ENCODE data around the gene SPTLC1.
"Not testable (repeated sequence)": the region's sequence is repeated elsewhere in the genome, so short reads cannot be mapped to it uniquely, and the experiment has no call there.

Gene SPTLC1

DNA sequence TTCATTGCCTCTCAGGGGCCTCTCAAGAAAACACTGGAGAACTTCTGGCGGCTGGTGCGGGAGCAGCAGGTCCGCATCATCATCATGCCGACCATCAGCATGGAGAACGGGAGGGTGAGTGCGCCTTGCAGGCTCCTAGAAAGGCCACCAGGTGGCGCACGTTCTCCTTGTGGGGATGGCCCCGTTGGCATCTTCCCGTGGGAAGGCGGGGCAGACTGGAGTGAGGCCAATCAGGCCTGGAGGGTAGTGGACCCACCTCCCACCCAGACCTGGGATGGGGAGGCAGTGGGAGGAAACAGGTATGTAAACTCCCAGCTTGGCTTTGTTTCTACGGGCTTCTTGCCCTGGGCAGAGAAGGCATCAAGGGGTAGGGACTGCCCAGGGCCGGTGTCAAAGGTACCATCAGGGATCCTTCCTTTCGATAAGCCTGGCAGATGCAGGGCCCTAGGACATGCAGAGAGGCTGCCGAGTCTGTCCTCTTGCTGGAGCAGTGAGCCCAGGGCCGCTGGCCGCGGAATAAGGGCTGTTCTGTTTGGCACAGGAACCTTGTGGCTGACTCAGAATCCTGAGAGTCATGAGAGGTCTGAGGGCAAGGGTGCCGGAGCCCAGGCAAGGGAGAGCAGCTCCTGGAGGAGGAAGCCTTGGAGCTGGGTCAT is 18.9 kb upstream of the SPTLC1 start:
- Mint-ChIP-seq H3K27me3 (peaks cover 16 to 47% of the 10 kb centered on the region in 2 donors), H3K9me3 (no peaks in the 10 kb centered on the region), H3K4me1 (ENCODE audit: low read depth in 2 of 2) (peaks cover 22 to 23% of the 10 kb centered on the region in 2 donors), H3K4me3 (peak overlapping the region; percentile 59 to 71), H3K27ac (peak overlapping the region in 1 of 2 donors; percentile 35), H3K36me3 (ENCODE audit: insufficient read depth) (no peaks in the 10 kb centered on the region)
- DNase-seq (peak; percentile 65 to 71 (median 68)), ATAC-seq (replicated peaks) (peak; percentile 65)

DNA sequence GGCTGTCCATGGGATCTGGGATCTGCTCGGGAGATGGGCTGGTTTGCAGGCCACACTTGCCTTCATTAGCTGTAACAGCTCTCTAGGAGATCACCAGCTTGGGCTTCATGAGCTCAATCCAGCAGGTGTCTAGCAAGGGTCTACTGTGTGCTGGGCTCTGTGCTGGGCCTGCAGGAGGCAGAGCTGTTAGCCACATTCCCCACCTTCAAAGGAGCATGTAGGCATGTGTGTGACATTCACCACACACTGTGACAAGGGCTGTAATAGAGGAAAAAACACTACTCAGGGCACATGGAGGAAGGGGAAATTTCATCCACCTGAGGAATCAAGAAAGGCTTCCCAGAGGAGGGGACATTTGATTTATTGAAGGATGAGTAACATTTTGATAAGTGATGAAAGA is 17.7 kb upstream of the SPTLC1 start:
- Mint-ChIP-seq H3K27me3 (peaks cover 16 to 43% of the 10 kb centered on the region in 2 donors), H3K4me1 (ENCODE audit: low read depth in 2 of 2) (peaks cover 21 to 22% of the 10 kb centered on the region in 2 donors), H3K4me3 (peak overlapping the region; percentile 59 to 71), H3K27ac (peak overlapping the region; percentile 70 to 74)
- not testable (repeated sequence) for H3K36me3 Mint-ChIP-seq (ENCODE audit: insufficient read depth); DNase-seq; H3K9me3 Mint-ChIP-seq
- ATAC-seq (replicated peaks), result peak; percentile 84

DNA sequence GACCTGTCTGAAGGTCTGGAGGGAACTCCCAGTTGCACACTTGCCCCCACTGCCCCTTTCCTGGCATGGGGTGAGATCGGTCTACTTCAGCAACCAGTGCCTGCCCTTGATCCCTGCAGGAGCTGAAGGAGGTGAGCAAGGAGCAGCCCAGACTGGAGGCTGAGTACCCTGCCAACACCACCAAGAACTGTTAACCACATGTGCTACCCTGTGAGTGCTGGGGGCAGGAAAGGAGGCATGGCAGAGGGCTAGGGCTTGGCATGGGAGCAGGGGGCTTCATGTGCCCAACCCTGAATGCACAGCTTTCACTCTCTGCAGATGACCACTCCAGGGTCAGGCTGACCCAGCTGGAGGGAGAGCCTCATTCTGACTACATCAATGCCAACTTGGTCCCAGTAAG is 17.3 kb upstream of the SPTLC1 start:
- Mint-ChIP-seq H3K27ac (peak overlapping the region; percentile 70 to 74), H3K36me3 (ENCODE audit: insufficient read depth) (no peaks in the 10 kb centered on the region), H3K4me3 (peak overlapping the region; percentile 59 to 71), H3K4me1 (ENCODE audit: low read depth in 2 of 2) (peaks cover 21 to 22% of the 10 kb centered on the region in 2 donors), H3K9me3 (no peaks in the 10 kb centered on the region), H3K27me3 (peaks cover 16 to 43% of the 10 kb centered on the region in 2 donors)
- no peak for DNase-seq
- ATAC-seq (replicated peaks), result peak; percentile 58

GRCh38 chr9:92122800-92123199 is 7.6 kb upstream of the SPTLC1 start:
- H3K4me3 Mint-ChIP-seq, result no peak overlapping the region
- H3K36me3 Mint-ChIP-seq (ENCODE audit: insufficient read depth), result no peaks in the 10 kb centered on the region
- DNase-seq (no peak), ATAC-seq (replicated peaks) (no peak)
- H3K4me1 Mint-ChIP-seq (ENCODE audit: low read depth in 2 of 2), result no peaks in the 10 kb centered on the region
- H3K27ac Mint-ChIP-seq, result no peak overlapping the region
- H3K9me3 Mint-ChIP-seq, result no peaks in the 10 kb centered on the region
- peaks cover 12 to 29% of the 10 kb centered on the region in 2 donors for H3K27me3 Mint-ChIP-seq

DNA sequence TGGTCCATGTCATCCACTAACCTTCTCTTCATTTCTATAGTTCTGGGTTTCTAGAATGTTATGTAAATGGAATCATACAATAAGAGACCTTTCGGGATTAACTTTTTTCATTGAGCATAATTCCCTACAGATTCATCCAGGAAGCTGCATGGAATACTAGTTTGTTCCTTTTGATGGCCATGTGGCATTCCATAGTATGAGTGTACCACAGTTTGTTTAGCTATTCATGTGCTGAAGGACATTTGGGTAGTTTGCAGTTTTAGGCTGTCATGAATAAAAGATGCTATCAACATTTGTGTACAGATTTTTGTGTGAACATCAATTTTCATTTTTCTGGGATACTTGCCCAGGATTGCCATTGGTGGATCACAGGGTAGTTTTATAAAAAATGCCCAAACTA is 6.8 kb upstream of the SPTLC1 start:
- no peaks in the 10 kb centered on the region for H3K4me1 Mint-ChIP-seq (ENCODE audit: low read depth in 2 of 2)
- no peak overlapping the region for H3K4me3 Mint-ChIP-seq
- H3K27me3 Mint-ChIP-seq, result peaks cover 12 to 29% of the 10 kb centered on the region in 2 donors
- no peak for DNase-seq
- no peak for ATAC-seq (replicated peaks)
- no peaks in the 10 kb centered on the region for H3K36me3 Mint-ChIP-seq (ENCODE audit: insufficient read depth)
- no peak overlapping the region for H3K27ac Mint-ChIP-seq
- no peaks in the 10 kb centered on the region for H3K9me3 Mint-ChIP-seq

GRCh38 chr9:92121265-92121664 is 6.1 kb upstream of the SPTLC1 start:
- peaks cover 12 to 29% of the 10 kb centered on the region in 2 donors for H3K27me3 Mint-ChIP-seq
- no peaks in the 10 kb centered on the region for H3K9me3 Mint-ChIP-seq
- H3K36me3 Mint-ChIP-seq (ENCODE audit: insufficient read depth), result no peaks in the 10 kb centered on the region
- ATAC-seq (replicated peaks) (no peak), DNase-seq (no peak)
- H3K27ac Mint-ChIP-seq, result no peak overlapping the region
- H3K4me1 Mint-ChIP-seq (ENCODE audit: low read depth in 2 of 2), result no peaks in the 10 kb centered on the region
- H3K4me3 Mint-ChIP-seq, result no peak overlapping the region

DNA sequence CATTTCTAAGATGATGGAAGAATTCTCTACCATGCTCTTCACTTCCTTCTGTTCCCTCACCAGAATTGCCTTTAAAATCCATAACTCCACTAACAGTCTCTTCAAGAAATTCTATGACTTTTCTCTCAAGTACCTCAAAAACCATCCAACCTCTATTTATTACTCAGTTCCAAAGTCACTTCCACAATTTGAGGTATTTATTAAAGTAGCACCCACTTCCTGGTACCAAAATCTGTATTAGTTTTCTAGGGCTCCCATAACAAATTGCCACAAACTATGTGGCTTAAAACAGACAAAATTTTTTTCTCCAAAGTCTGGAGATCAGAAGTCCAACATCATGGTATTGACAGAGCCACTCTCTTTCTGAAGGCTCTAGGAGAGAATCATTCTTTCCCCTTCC is 4.9 kb upstream of the SPTLC1 start:
- no peak overlapping the region for H3K27ac Mint-ChIP-seq
- no peaks in the 10 kb centered on the region for H3K9me3 Mint-ChIP-seq
- DNase-seq (no peak), ATAC-seq (replicated peaks) (no peak)
- H3K4me1 Mint-ChIP-seq (ENCODE audit: low read depth in 2 of 2), result peaks cover 3 to 8% of the 10 kb centered on the region in 2 donors
- no peak overlapping the region for H3K4me3 Mint-ChIP-seq
- peaks cover 8% of the 10 kb centered on the region for H3K36me3 Mint-ChIP-seq (ENCODE audit: insufficient read depth)
- peaks cover 12 to 29% of the 10 kb centered on the region in 2 donors for H3K27me3 Mint-ChIP-seq

- H3K27me3 Mint-ChIP-seq, result peaks cover 12 to 29% of the 10 kb centered on the region in 2 donors
- no peak for ATAC-seq (replicated peaks)
- H3K36me3 Mint-ChIP-seq (ENCODE audit: insufficient read depth), result peaks cover 10% of the 10 kb centered on the region
- no peak overlapping the region for H3K4me3 Mint-ChIP-seq
- no peak overlapping the region for H3K27ac Mint-ChIP-seq
- peaks cover 5 to 10% of the 10 kb centered on the region in 2 donors for H3K4me1 Mint-ChIP-seq (ENCODE audit: low read depth in 2 of 2)
- DNase-seq, result no peak
- H3K9me3 Mint-ChIP-seq, result no peaks in the 10 kb centered on the region
Observed at GRCh38 chr9:92119586-92119985, 4.4 kb upstream of the SPTLC1 start.

DNA sequence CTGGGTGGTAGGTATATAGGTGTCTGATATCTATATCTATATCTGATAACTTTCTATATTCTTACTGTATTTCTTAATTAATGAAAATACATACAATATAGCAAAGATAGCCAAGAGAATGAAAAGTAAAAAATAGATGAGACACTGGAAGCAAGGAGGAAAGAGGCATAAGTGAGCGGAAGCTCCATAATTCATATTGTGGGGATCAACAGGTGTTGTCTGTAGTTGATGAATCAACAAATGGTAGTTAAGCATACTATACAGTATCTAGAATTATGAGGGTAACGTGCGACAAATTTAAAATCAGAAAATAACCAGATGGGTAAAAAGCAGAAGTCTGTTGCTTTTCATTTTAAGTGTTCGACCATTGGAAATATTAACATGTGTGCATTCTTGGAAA is 7.1 kb downstream of the SPTLC1 start:
- Mint-ChIP-seq H3K36me3 (ENCODE audit: insufficient read depth) (peaks cover 27% of the 10 kb centered on the region), H3K4me3 (no peak overlapping the region), H3K27ac (no peak overlapping the region), H3K27me3 (no peaks in the 10 kb centered on the region), H3K9me3 (no peaks in the 10 kb centered on the region), H3K4me1 (ENCODE audit: low read depth in 2 of 2) (peaks cover 24 to 32% of the 10 kb centered on the region in 2 donors)
- ATAC-seq (replicated peaks) (no peak), DNase-seq (no peak)

DNA sequence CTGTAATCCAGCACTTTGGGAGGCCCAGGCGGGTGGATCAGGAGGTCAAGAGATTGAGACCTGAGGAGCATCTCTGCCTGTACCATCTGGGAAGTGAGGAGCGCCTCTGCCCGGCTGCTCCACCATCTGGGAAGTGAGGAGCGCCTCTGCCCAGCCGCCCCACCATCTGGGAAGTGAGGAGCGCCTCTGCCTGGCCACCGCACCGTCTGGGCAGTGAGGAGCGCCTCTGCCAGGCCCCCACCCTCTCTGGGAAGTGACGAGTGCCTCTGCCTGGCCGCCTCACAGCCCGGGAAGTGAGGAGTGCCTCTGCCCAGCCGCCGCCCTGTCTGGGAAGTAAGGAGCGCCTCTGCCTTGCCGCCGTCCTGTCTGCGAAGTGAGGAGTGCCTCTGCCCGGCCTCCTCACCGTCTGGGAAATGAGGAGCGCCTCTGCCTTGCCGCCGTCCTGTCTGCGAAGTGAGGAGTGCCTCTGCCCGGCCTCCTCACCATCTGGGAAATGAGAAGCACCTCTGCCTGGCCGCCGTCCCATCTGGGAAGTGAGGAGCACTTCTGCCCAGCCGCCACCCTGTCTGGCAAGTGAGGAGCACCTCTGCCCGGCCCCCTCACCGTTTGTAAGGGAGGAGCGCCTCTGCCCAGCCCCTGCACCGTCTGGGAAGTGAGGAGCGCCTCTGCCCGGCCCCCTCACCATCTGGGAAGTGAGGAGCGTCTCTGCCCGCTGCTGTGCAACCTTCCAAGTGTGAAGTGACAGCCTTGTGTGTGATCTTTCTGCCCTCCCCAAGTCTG is 9.6 kb downstream of the SPTLC1 start:
- H3K4me1 Mint-ChIP-seq (ENCODE audit: low read depth in 2 of 2), result peaks cover 13 to 30% of the 10 kb centered on the region in 2 donors
- not testable (repeated sequence) for H3K9me3 Mint-ChIP-seq; ATAC-seq (replicated peaks); H3K27ac Mint-ChIP-seq; H3K4me3 Mint-ChIP-seq; H3K27me3 Mint-ChIP-seq; DNase-seq
- peaks cover 34% of the 10 kb centered on the region for H3K36me3 Mint-ChIP-seq (ENCODE audit: insufficient read depth)

DNA sequence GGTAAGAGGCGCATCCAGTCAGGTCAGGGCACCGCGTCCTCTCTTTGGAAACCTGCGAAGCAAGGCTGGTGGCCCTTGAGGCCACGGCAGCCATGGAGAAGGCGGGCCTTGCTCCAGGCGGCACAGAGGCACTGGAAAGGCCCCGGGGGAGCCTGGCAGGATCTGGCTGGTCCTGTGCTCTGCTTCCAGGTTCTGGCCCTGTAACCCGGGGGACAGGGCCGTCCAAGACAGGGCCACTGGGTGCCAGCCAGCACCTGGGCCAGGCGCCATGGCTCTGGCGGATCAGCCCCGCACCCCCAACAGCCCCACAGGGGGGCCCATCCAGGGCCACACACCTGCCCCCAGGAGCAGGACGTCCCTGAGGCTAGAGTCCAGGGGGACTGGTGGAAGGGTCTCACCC is 11.6 kb downstream of the SPTLC1 start:
- H3K9me3 Mint-ChIP-seq; H3K27ac Mint-ChIP-seq; H3K27me3 Mint-ChIP-seq; ATAC-seq (replicated peaks); H3K4me3 Mint-ChIP-seq; DNase-seq: not testable (repeated sequence)
- Mint-ChIP-seq H3K4me1 (ENCODE audit: low read depth in 2 of 2) (peaks cover 16 to 28% of the 10 kb centered on the region in 2 donors), H3K36me3 (ENCODE audit: insufficient read depth) (peaks cover 44% of the 10 kb centered on the region)

GRCh38 chr9:92100237-92100911 is 14.8 kb downstream of the SPTLC1 start:
- H3K27ac Mint-ChIP-seq, result peak overlapping the region in 1 of 2 donors; percentile 68
- H3K9me3 Mint-ChIP-seq, result no peaks in the 10 kb centered on the region
- ATAC-seq (replicated peaks) (no peak), DNase-seq (no peak)
- H3K36me3 Mint-ChIP-seq (ENCODE audit: insufficient read depth), result peaks cover 21% of the 10 kb centered on the region
- no peak overlapping the region for H3K4me3 Mint-ChIP-seq
- H3K27me3 Mint-ChIP-seq, result no peaks in the 10 kb centered on the region
- peaks cover 20 to 33% of the 10 kb centered on the region in 2 donors for H3K4me1 Mint-ChIP-seq (ENCODE audit: low read depth in 2 of 2)

DNA sequence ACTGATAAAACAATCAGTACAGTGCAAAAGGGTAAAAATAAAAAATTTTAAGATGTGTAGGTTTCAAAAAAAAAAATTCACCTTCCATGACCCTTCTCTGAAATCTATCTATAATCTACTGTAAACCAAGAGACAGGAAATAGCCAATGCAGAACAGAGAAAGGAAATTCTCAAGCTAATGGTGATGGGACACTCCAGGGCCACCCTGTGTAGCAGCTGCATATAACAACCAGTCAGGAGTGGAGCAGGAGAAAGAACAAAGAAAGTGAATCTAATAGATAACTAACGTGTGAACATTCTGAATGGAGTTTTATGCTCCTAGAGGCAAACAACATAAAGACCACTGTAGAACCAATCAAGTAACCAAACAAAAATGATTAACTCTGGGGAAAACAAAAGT is 16.6 kb downstream of the SPTLC1 start:
- Mint-ChIP-seq H3K27me3 (no peaks in the 10 kb centered on the region), H3K27ac (no peak overlapping the region), H3K36me3 (ENCODE audit: insufficient read depth) (peaks cover 21% of the 10 kb centered on the region), H3K4me3 (peak overlapping the region in 1 of 2 donors; percentile 30), H3K4me1 (ENCODE audit: low read depth in 2 of 2) (peaks cover 32 to 50% of the 10 kb centered on the region in 2 donors), H3K9me3 (no peaks in the 10 kb centered on the region)
- ATAC-seq (replicated peaks), result no peak
- DNase-seq, result no peak
